Endodermal cell (in vitro differentiated cells): ENCODE measurements around the gene TAPT1. TPM values are rescaled to one million over a fixed set of nuclear protein-coding genes. Genes with fewer than 3 reads are reported as not detected.
A peak's percentile ranks its signal among the peaks of the same experiment; 100 is the strongest.

Source experiments
- DNase-seq: peaks from one replicate; pipeline ENCODE4 v3.0.0-alpha.2; 2017
- H3K27ac ChIP-seq: 2 replicates; pipeline ENCODE4 v1.5.1; 2013; ENCODE audit warnings: mild to moderate bottlenecking, low read depth, low read length, moderate library complexity
- H3K27me3 ChIP-seq: 2 replicates; pipeline ENCODE4 v1.6.1; 2013; ENCODE audit warnings: mild to moderate bottlenecking, low read length, moderate library complexity; ENCODE audit not compliant: insufficient read depth, control insufficient read depth, poor library complexity, severe bottlenecking
- H3K36me3 ChIP-seq: 2 replicates; pipeline ENCODE4 v1.7.0; 2013; ENCODE audit warnings: mild to moderate bottlenecking, low read length, moderate library complexity; ENCODE audit not compliant: control insufficient read depth, insufficient read depth
- H3K4me1 ChIP-seq: one replicate; pipeline ENCODE4 v1.7.0; 2013; ENCODE audit warnings: low read length; ENCODE audit not compliant: control insufficient read depth, insufficient read depth
- H3K4me3 ChIP-seq: 2 replicates; pipeline ENCODE4 v1.5.1; 2013; ENCODE audit warnings: mild to moderate bottlenecking, low read length, moderate library complexity
- H3K9ac ChIP-seq: 2 replicates; pipeline ENCODE4 v1.6.1; 2013; ENCODE audit warnings: mild to moderate bottlenecking, low read length, moderate library complexity; ENCODE audit not compliant: poor library complexity, severe bottlenecking; ENCODE audit errors: extremely low read depth
- H3K9me3 ChIP-seq: 2 replicates; pipeline ENCODE4 v1.6.1; 2013; ENCODE audit warnings: mild to moderate bottlenecking, low read length, moderate library complexity; ENCODE audit not compliant: control insufficient read depth
- H3K27ac Mint-ChIP-seq: 2 replicates; pipeline ENCODE4 v1.8.0; 2020; ENCODE audit warnings: mixed read lengths
- H3K27me3 Mint-ChIP-seq: 2 replicates; pipeline ENCODE4 v1.8.0; 2021; ENCODE audit warnings: mild to moderate bottlenecking, mixed read lengths; ENCODE audit not compliant: insufficient read depth
- H3K36me3 Mint-ChIP-seq: 2 replicates; pipeline ENCODE4 v1.8.0; 2020; ENCODE audit warnings: low read depth, mixed read lengths
- H3K4me1 Mint-ChIP-seq: 2 replicates; pipeline ENCODE4 v1.8.0; 2020; ENCODE audit warnings: mixed read lengths
- H3K4me3 Mint-ChIP-seq: 2 replicates; pipeline ENCODE4 v1.8.0; 2020; ENCODE audit warnings: mild to moderate bottlenecking, moderate library complexity, mixed read lengths
- H3K9me3 Mint-ChIP-seq: 2 replicates; pipeline ENCODE4 v1.8.0; 2020; ENCODE audit warnings: mild to moderate bottlenecking, mixed read lengths
- CTCF ChIP-seq: fragments of 200-600 bp; sonication (generic); conservative IDR thresholded peaks from 2 replicates; pipeline ENCODE4 v1.5.0; 2021; ENCODE audit warnings: antibody characterized with exemption, mild to moderate bottlenecking
- WGBS, 2 experiments: methylation state at CpG; one replicate each; pipeline versions ENCODE4 v1.1.5 to v1.1.7; 2013; ENCODE audit warnings: missing lambda C conversion rate in 2 of 2, mixed read lengths in 1 of 2; ENCODE audit not compliant: insufficient coverage in 1 of 2, insufficient read length in 1 of 2; 5-methylcytosine and 5-hydroxymethylcytosine counted together
- total RNA-seq, 2 donors: library from RNA; stranded (reverse); fragmentation: NEBNext Ultra II Directional in 1 of 2; extraction: Animal tissue kit (Norgen Biotek cat#: 25700) in 1 of 2; gene quantifications; 2 replicates in 1 of 2; 3 replicates in 1 of 2; pipeline ENCODE4 v1.2.1, GENCODE V29; 2021

The TAPT1 gene
- total RNA-seq, 2 donors from 2014 or later = 19.8 to 22.6 TPM

GRCh38 chr4:16224264-16225166, 1.8 kb downstream of the TAPT1 start:
- Mint-ChIP-seq H3K27ac (peak overlapping the region; percentile 1), H3K36me3 (peaks cover 1% of the 10 kb centered on the region), H3K4me3 (peak overlapping the region; percentile 89), H3K4me1 (peaks cover 30% of the 10 kb centered on the region), H3K9me3 (no peaks in the 10 kb centered on the region), H3K27me3 (peaks cover 2% of the 10 kb centered on the region)
- Histone ChIP-seq H3K27me3 (no peaks in the 10 kb centered on the region), H3K27ac (no peak overlapping the region), H3K9ac (no peak overlapping the region), H3K4me3 (peak overlapping the region; percentile 90), H3K4me1 (peaks cover 3% of the 10 kb centered on the region), H3K36me3 (peaks cover 1% of the 10 kb centered on the region), H3K9me3 (no peaks in the 10 kb centered on the region)
- WGBS, 2 experiments = 64 to 66% methylated on average over 4 to 6 of the region's 6 CpGs
- no peak for TF ChIP-seq CTCF
- DNase-seq = peak; percentile 71

DNA sequence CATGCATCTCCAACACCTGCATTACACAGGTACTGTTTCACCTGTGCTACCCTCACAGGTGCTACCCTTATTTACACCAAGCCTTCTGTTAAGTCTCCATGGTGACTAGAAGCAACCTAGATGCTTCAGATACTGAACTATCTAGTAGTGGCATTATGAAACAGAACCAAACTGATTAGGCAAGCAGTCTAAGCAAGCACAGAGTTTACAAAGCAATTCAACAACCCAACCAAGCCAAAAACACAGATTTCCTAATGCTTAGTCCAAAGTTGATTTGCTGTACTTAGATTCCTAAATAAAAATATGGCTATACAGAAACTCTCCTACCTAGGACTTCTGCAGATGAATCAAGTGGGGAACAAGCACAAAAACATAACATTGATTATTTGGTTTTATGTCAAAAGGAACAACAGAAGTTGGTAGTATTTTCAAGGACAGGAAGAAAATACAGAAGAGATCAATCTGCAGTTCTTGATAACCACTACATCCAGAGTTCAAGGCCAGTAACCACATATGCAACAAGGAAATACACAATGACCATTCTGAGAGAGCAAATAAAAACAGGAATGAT, 3.2 kb downstream of the TAPT1 start:
- DNase-seq = no peak
- H3K27me3 Mint-ChIP-seq = peaks cover 2% of the 10 kb centered on the region
- H3K27me3 ChIP-seq = no peaks in the 10 kb centered on the region

DNA sequence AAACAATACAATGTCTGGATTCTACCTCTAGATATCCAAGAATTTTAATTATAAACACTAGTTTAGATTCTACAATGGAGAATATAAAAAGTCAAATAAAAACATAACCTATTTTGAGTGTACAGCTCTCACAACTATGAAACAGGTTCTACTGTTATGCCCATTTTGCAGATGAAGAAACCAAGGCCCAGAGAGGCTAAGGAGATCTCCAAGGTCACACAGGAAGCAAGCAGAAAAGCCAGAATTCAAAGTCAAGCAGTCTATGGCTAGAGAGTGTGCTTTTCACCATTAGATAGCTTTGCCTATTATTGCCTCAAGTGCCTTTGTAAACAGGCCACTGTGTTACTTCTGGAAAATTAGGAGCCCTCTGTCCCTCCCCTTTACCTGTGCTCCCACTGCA, 7.3 kb downstream of the TAPT1 start:
- Histone ChIP-seq H3K9me3 (no peaks in the 10 kb centered on the region), H3K36me3 (peaks cover 8% of the 10 kb centered on the region), H3K9ac (no peak overlapping the region), H3K27me3 (no peaks in the 10 kb centered on the region), H3K4me1 (no peaks in the 10 kb centered on the region), H3K4me3 (no peak overlapping the region), H3K27ac (no peak overlapping the region)
- Mint-ChIP-seq H3K27me3 (no peaks in the 10 kb centered on the region), H3K36me3 (peaks cover 4% of the 10 kb centered on the region), H3K4me3 (no peak overlapping the region), H3K9me3 (no peaks in the 10 kb centered on the region), H3K27ac (no peak overlapping the region), H3K4me1 (peaks cover 13% of the 10 kb centered on the region)
- DNase-seq = no peak
- no peak for TF ChIP-seq CTCF

More for the DNA sequence above, 3.2 kb downstream of the TAPT1 start:
- H3K4me3 Mint-ChIP-seq = no peak overlapping the region
- no peak overlapping the region for H3K27ac Mint-ChIP-seq
- Histone ChIP-seq H3K27ac (no peak overlapping the region), H3K4me1 (peaks cover 3% of the 10 kb centered on the region), H3K9ac (no peak overlapping the region), H3K9me3 (no peaks in the 10 kb centered on the region), H3K36me3 (peaks cover 8% of the 10 kb centered on the region), H3K4me3 (no peak overlapping the region)
- no peak for TF ChIP-seq CTCF
- no peaks in the 10 kb centered on the region for H3K9me3 Mint-ChIP-seq
- H3K4me1 Mint-ChIP-seq = peaks cover 27% of the 10 kb centered on the region
- H3K36me3 Mint-ChIP-seq = peaks cover 4% of the 10 kb centered on the region
